C4-2B (cell line): Measurements from ENCODE around the gene FAM83E.

ENCODE experiments used
- CTCF ChIP-seq: fragments of 450-650 bp; conservative IDR thresholded peaks from 2 replicates; pipeline ENCODE4 v1.5.1; 2017; ENCODE audit warnings: mild to moderate bottlenecking
- ZFX ChIP-seq: fragments of 450-650 bp; IDR thresholded peaks from 2 replicates; pipeline ENCODE4 v1.6.1; 2017

- TF ChIP-seq CTCF: no peak
- no peak for TF ChIP-seq ZFX
Measured at GRCh38 chr19:48627865-48628314, 13.0 kb upstream of the FAM83E start.
